ENCODE data around the gene GOLGA6L6.
"Not testable (repeated sequence)": the region's sequence is repeated elsewhere in the genome, so short reads cannot be mapped to it uniquely, and the experiment has no call there.

The GOLGA6L6 gene

GRCh38 chr15:20541700-20542099 is at the start of gene GOLGA6L6:
Gene GOLGA6L6, minus strand, starts transcription at chr15:20541800. Its CDS starts 91 bp downstream, at chr15:20541709.
- TF ChIP-seq GATA3, GATA2 (IDR thresholded peaks at IDR 0.05; ENCODE audit: low read depth, low read length): not testable (repeated sequence)
